ENCODE results near the gene AGO3. TPM values are rescaled to one million over a fixed set of nuclear protein-coding genes. Genes with fewer than 3 reads are reported as not detected.

Gene AGO3
- total RNA-seq, 1 experiment from 2014 or later, result 26.9 TPM

Other genes starting within 250 kb of the AGO3 start
- 13.9 TPM for gene C1orf216, start 212.2 kb upstream of the AGO3 start, total RNA-seq (2021; ENCODE audit: unreplicated experiment)
- 35.2 TPM for gene CLSPN, start 161.1 kb upstream of the AGO3 start, total RNA-seq (2021; ENCODE audit: unreplicated experiment)
- gene AGO4, start 123.1 kb upstream of the AGO3 start, total RNA-seq (2021; ENCODE audit: unreplicated experiment), result 6.1 TPM
- gene AGO1, start 47.9 kb upstream of the AGO3 start, total RNA-seq (2021; ENCODE audit: unreplicated experiment), result 36.2 TPM
- not detected for gene TEKT2, start 153.0 kb downstream of the AGO3 start, total RNA-seq (2021; ENCODE audit: unreplicated experiment)
- 28.2 TPM for gene ADPRS, start 157.8 kb downstream of the AGO3 start, total RNA-seq (2021; ENCODE audit: unreplicated experiment)
- gene COL8A2, start 194.1 kb downstream of the AGO3 start, total RNA-seq (2021; ENCODE audit: unreplicated experiment), result 0.05 TPM
- gene TRAPPC3, start 218.4 kb downstream of the AGO3 start, total RNA-seq (2021; ENCODE audit: unreplicated experiment), result 64.6 TPM
- 71.8 TPM for gene MAP7D1, start 225.1 kb downstream of the AGO3 start, total RNA-seq (2021; ENCODE audit: unreplicated experiment)

All from HCT116 (cell line).